HG03521 (cell line): ENCODE measurements around the gene USH1C.

ENCODE experiments used
- ATAC-seq: cut with Tn5 transposase; IDR thresholded peaks from one replicate; pipeline ENCODE4 v1.9.1; 2021; ENCODE audit warnings: mild to moderate bottlenecking, moderate library complexity; ENCODE audit not compliant: unreplicated experiment

The USH1C gene

GRCh38 chr11:17479284-17480214 is 64.7 kb downstream of the USH1C start:
- ATAC-seq = no peak

- no peak for ATAC-seq
Measured at GRCh38 chr11:17478070-17478469, 66.1 kb downstream of the USH1C start.

- no peak for ATAC-seq
Measured at GRCh38 chr11:17477361-17477760, 66.9 kb downstream of the USH1C start.

- no peak for ATAC-seq
Measured at GRCh38 chr11:17477084-17477333, 67.2 kb downstream of the USH1C start.

GRCh38 chr11:17476317-17477083 is 67.7 kb downstream of the USH1C start, which contains the start of gene ABCC8:
ABCC8 (minus strand) TSS chr11:17476845; CDS start chr11:17476776, 69 bp downstream.
- no peak for ATAC-seq

- ATAC-seq = no peak
Measured at GRCh38 chr11:17475666-17476316, 68.4 kb downstream of the USH1C start.

- no peak for ATAC-seq
Measured at GRCh38 chr11:17473071-17473744, 71.0 kb downstream of the USH1C start.

- no peak for ATAC-seq
Measured at GRCh38 chr11:17472467-17472866, 71.7 kb downstream of the USH1C start.

- no peak for ATAC-seq
Measured at GRCh38 chr11:17471501-17471900, 72.7 kb downstream of the USH1C start.

- no peak for ATAC-seq
Measured at GRCh38 chr11:17469998-17470397, 74.2 kb downstream of the USH1C start.

- no peak for ATAC-seq
Measured at GRCh38 chr11:17468122-17468521, 76.1 kb downstream of the USH1C start.

GRCh38 chr11:17463546-17464174 is 80.6 kb downstream of the USH1C start:
- no peak for ATAC-seq

GRCh38 chr11:17462940-17463339 is 81.3 kb downstream of the USH1C start:
- ATAC-seq = no peak

- no peak for ATAC-seq
Measured at GRCh38 chr11:17460406-17460805, 83.8 kb downstream of the USH1C start.

- no peak for ATAC-seq
Measured at GRCh38 chr11:17459236-17459896, 84.8 kb downstream of the USH1C start.

- no peak for ATAC-seq
Measured at GRCh38 chr11:17458268-17458667, 85.9 kb downstream of the USH1C start.

GRCh38 chr11:17457396-17458173 is 86.6 kb downstream of the USH1C start:
- no peak for ATAC-seq

GRCh38 chr11:17452668-17453067 is 91.5 kb downstream of the USH1C start:
- ATAC-seq = no peak

GRCh38 chr11:17449158-17449557 is 95.1 kb downstream of the USH1C start:
- no peak for ATAC-seq
